AG04450 (cell line): ENCODE results near the gene PAK5. TPM values are rescaled to one million over a fixed set of nuclear protein-coding genes. Genes with fewer than 3 reads are reported as not detected.

Experiments used
- CTCF ChIA-PET: fragments of 300-600, 350-600 bp; formaldehyde crosslinking; extraction: SDS; loops from one replicate; lab custom pipeline; 2022; ENCODE audit warnings: antibody characterized with exemption, inconsistent platforms; lab: Charles Lee
- POLR2A ChIA-PET: fragments of 350-600 bp; formaldehyde crosslinking; extraction: SDS; loops from one replicate; lab custom pipeline; 2021; ENCODE audit warnings: antibody characterized with exemption, inconsistent platforms; lab: Yijun Ruan, JAX
- DNase-seq: peaks from one replicate; pipeline ENCODE4 v3.0.0-alpha.2; 2011; ENCODE audit warnings: low read depth, low spot score
- H3K27ac ChIP-seq: one replicate; pipeline ENCODE4 v1.5.1; 2012; ENCODE audit warnings: low read depth, low read length, control low read depth
- H3K27me3 ChIP-seq: one replicate; pipeline ENCODE4 v1.6.0; 2012; ENCODE audit warnings: low read length; ENCODE audit not compliant: control insufficient read depth, insufficient read depth
- H3K4me3 ChIP-seq: 2 replicates; pipeline ENCODE4 v1.5.1; 2011; ENCODE audit warnings: mild to moderate bottlenecking, low read depth, low read length, control low read depth
- H3K9me3 ChIP-seq: 2 replicates; pipeline ENCODE4 v1.5.1; 2012; ENCODE audit warnings: low read length; ENCODE audit not compliant: control insufficient read depth, insufficient read depth
- CTCF ChIP-seq: IDR thresholded peaks from 2 replicates; pipeline ENCODE4 v1.5.1; 2011; ENCODE audit warnings: low read depth, low read length, control low read depth, inconsistent platforms
- polyA plus RNA-seq: library from polyadenylated mRNA; depleted of rRNA; stranded (reverse); fragments of >200 nt; gene quantifications from 2 replicates; pipeline ENCODE4 v1.2.3, GENCODE V29; 2011

The PAK5 gene
- polyA plus RNA-seq, 1 experiment = not detected

DNA sequence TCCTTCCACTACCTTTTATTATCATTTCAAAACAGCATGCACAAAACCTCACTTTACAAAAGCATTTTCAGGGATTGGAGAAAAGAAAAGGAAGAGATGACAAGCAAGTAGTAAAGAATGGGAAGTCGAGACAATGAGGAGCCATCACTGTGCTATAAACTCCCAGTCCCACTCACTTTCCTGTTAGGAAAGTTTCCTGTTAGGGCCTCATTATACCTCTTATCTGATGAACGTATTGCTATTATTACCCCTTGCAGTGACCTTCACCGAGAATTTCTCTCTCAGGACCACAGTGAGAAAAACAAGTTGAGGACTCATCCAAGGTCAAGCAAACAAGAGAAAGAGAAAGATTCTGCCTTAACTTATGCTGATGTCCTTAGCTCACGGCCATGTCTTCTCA is 295.7 kb downstream of the PAK5 start:
- Histone ChIP-seq H3K4me3 (no peak overlapping the region), H3K9me3 (no peaks in the 10 kb centered on the region), H3K27ac (no peak overlapping the region), H3K27me3 (peaks cover 2% of the 10 kb centered on the region)
- POLR2A ChIA-PET = no interaction called here
- CTCF ChIA-PET = interaction anchor here (0.6 kb wide), 1 partner anchor 67 kb away, joined by 4 read pairs; no protein-coding TSS in a partner anchor
- TF ChIP-seq CTCF = no peak
- no peak for DNase-seq

GRCh38 chr20:9535449-9535848 is 303.4 kb downstream of the PAK5 start:
- Histone ChIP-seq H3K4me3 (no peak overlapping the region), H3K27ac (no peak overlapping the region), H3K27me3 (peaks cover 2% of the 10 kb centered on the region), H3K9me3 (no peaks in the 10 kb centered on the region)
- POLR2A ChIA-PET = no interaction called here
- DNase-seq = no peak
- TF ChIP-seq CTCF = no peak
- CTCF ChIA-PET = no interaction called here

GRCh38 chr20:9534025-9534424 is 304.9 kb downstream of the PAK5 start:
- CTCF ChIA-PET = no interaction called here
- H3K27me3 ChIP-seq = peaks cover 4% of the 10 kb centered on the region
- H3K9me3 ChIP-seq = no peaks in the 10 kb centered on the region
- no peak overlapping the region for H3K4me3 ChIP-seq
- POLR2A ChIA-PET = no interaction called here
- H3K27ac ChIP-seq = no peak overlapping the region
- DNase-seq = no peak
- no peak for TF ChIP-seq CTCF

GRCh38 chr20:9532069-9532838 is 306.6 kb downstream of the PAK5 start:
- CTCF ChIA-PET = interaction anchor here (0.6 kb wide), 1 partner anchor 18 kb away, joined by 3 read pairs; the partner anchor contains the start of gene LAMP5
- Histone ChIP-seq H3K9me3 (no peaks in the 10 kb centered on the region), H3K4me3 (no peak overlapping the region), H3K27ac (no peak overlapping the region), H3K27me3 (peaks cover 6% of the 10 kb centered on the region)
- TF ChIP-seq CTCF = no peak
- DNase-seq = no peak
- POLR2A ChIA-PET = no interaction called here

DNA sequence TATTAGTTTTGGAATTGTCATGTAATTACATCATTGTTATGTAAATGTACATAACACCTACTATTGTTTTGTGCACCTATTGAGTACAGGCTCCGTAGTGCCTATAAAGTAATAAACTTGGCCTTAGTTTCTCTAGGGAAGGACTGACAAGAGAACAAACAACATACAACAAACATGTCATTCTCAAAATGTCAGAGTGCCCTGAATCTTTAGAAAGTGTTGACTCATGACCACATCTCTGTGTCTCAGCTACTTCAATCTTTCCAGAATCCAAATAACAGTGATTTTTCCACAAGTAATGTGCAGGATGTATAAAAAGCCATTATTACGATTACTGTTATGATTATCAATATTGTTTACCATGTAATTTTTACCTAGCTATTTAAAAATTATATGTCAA is 307.3 kb downstream of the PAK5 start:
- no peak for TF ChIP-seq CTCF
- CTCF ChIA-PET = interaction anchor here (0.6 kb wide), 1 partner anchor 17 kb away, joined by 3 read pairs; the partner anchor contains the start of gene LAMP5

More for the DNA sequence above, 307.3 kb downstream of the PAK5 start:
- peaks cover 6% of the 10 kb centered on the region for H3K27me3 ChIP-seq
- no peak overlapping the region for H3K27ac ChIP-seq
- POLR2A ChIA-PET = no interaction called here
- H3K4me3 ChIP-seq = no peak overlapping the region
- H3K9me3 ChIP-seq = no peaks in the 10 kb centered on the region
- no peak for DNase-seq
